GM19372 (cell line): ENCODE results near the gene LDHD.
A peak's percentile ranks its signal among the peaks of the same experiment; 100 is the strongest.

ENCODE experiments used
- ATAC-seq: cut with Tn5 transposase; IDR thresholded peaks from one replicate; pipeline ENCODE4 v1.9.1; 2021; ENCODE audit warnings: mild to moderate bottlenecking, low read depth, moderate library complexity; ENCODE audit not compliant: unreplicated experiment

Gene LDHD

DNA sequence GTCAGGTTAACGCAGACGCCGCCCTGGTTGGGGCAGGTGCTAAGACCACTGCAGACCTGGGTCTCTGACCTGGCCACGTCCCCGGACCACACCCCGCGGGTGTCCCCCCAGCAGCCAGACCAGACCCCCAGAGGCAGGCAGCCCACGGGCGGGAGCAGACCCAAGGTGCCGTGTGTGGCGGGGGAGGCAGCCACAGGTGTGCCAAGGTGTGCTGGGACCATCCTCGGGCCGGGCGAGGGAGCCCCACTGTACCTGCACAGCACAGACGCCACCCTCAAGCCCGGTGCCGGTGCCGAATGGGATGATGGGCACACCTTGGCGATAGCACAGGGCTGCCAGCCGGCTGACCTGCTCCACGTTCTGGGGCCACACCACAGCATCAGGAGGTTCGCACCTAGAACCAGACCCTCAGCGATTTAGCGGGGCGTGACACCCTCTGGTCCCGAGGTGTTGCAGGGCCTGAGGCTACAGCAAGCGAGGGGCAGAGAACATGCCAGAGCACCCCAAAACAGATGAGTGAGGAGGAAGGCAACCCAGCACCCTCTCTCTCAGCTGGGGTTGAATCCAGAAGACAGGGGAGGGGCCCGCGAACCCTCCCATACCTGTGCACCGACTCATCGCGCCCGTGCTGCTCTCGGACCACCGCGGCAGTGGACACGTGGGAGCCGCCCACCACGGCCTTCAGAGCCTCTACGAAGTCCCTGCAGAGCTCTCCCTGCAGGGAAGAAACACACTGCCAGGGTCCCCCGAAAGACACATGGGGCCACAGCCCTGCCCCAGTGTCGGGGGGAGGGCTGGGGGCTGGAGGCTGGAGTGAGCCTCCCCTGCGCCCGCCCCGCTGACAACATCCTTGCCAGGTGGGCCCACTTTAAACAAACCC, 1.4 kb downstream of the LDHD start:
- no peak for ATAC-seq

DNA sequence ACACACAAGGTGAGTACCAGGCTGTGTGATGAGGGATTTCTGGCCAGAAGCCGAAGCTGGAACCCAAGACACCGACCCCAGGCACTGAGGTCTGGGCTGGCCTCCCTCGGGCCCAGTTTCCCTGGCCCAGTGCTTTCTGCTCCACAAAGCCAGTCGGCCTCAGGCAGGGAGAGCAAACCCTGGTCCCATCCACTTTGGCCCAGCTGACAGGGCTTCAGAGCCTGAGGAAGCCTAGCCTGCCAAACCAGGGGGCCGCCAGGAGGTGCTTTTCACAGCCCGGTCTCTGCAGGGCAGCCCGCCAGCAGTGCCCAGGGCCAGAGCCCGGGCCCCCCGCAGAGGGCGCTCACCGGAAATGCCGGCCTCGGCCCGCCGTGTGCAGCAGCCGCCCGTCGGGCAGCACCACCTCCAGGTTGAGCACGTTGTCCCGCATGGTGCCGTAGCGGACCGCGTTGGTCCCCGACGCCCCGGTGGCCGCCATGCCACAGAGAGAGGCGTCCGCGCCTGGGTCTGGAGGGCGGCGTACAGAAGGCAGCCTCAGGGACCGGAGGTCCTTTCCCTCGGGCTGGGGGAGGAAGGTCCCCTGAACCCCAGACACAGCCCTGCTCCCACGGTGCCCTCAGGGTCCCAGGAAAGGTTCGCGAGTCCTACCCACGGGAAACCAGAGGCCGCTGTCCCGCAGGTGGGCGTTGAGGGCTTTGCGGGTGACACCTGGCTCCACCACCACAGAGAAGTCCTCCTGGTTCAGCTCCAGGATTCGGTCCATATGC, 2.2 kb downstream of the LDHD start:
- ATAC-seq, result no peak

DNA sequence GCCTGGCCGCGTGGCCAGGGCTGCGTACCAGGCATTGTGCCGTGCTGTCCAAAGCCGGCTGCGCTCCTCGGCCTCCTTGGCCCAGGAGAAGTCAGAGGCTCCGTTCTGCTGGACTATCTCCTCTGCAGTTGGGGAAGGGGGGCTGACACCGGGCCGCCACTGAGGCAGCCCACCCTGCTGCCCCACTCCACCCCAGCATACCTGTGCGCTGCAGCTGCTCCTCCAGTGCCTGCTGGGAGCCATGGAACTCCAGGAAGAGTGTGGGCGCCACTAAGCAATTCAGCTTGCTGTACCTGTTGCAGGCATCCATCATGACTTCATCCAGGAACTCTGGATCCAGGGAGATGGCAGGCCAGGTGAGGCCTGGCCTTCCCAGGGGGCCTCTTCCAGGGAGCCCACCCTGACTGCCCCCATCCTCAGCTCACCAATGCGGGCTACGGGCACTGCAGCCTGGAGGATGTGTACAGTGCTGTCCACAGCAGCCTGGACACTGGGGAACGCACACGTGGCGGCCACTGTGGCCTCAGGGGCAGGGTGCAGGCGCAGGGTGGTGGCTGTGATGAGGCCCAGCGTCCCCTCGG, 2.9 kb downstream of the LDHD start:
- ATAC-seq, result no peak

DNA sequence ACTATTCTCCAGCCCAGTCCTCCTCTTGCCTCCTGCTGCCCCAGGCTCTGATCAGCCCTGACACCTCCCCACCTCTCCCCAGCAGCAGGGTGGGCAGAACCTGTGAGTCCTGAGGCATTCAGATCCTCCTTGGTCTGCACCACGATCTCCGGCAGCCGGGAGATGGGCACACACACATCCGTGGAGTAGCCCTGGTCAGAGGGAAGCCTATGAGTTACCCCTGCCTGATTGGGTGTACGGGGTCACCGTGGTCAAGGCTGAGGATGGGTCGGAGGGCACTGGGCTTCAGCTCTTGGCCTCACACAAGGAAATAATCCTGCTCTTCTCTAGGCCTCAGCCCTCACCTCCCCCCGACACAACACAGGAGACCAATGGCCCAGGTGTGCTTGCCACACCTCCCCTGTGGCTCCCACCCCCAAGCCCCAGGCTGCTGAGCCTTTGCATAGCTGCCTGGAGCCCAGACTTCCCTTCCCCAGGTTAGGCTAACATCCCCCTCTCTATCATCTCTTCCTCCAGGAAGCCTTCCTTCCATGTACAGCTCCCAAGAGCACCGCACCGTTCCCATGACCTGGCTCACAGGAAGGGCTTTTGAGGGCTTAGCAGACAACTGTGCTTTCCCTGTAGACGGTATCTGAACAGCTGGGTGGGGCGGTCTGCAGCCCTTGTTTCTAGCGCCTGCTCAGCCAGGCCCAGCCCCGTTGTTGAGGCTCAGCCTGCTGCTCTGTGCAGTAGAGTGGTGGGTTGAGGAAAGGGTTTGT, 3.7 kb downstream of the LDHD start:
- ATAC-seq, result no peak

DNA sequence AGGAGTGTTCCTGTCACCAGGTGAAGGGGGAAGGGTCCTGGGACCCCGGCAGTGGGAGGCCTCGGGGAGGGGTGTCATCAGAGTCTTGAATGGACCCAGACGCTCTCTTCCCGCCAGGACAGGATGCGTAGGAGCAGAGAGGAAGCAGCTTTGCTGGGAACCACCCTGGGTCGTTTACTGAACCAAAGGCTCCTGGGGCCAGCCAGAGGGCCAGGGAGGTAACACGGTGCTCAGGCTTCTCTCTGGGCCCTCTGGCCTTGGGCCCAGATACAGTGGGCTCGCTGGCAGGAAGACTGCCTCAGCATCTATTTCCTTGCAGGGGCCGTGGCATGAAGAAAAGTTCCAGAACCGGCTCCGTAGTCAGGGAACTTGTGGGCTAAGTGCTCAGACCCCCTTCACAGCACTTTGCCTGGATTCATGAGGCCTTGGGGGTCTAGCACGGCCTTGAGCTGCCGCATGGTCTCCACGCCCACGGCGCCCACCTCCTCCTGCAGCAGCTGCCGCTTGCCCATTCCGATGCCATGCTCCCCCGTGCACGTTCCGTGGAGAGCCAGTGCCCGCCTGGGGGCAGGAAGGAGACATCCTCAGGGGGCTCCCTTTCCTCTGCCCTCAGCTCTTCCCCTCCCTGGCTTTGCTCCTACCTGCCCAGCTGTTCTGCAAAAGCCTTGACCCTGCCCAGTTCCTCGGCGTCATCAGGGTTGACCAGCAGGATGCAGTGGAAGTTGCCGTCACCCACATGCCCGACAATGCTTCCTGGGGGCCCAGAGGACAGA, 4.4 kb downstream of the LDHD start:
- ATAC-seq, result no peak

DNA sequence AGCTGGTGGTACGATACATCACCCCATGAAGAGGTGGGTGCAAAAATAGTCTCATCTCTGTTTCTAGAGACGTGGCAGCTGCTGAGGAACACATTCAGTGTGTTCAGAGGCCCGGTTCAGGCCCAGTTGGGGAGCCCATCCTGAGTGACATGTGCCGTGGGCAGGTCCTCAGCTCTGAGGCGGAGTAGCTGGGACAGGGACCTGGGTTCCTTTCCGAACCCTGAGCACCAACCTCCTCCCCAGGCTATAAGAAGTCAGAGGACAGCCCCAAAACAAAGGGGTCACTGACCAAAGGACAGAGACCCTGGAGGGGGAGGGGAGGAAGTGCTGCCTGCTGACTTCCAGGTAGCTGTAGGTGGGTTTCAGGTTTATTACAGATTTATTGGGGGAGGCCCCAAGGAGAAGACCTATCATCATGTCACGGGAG, 5.1 kb downstream of the LDHD start:
- no peak for ATAC-seq

DNA sequence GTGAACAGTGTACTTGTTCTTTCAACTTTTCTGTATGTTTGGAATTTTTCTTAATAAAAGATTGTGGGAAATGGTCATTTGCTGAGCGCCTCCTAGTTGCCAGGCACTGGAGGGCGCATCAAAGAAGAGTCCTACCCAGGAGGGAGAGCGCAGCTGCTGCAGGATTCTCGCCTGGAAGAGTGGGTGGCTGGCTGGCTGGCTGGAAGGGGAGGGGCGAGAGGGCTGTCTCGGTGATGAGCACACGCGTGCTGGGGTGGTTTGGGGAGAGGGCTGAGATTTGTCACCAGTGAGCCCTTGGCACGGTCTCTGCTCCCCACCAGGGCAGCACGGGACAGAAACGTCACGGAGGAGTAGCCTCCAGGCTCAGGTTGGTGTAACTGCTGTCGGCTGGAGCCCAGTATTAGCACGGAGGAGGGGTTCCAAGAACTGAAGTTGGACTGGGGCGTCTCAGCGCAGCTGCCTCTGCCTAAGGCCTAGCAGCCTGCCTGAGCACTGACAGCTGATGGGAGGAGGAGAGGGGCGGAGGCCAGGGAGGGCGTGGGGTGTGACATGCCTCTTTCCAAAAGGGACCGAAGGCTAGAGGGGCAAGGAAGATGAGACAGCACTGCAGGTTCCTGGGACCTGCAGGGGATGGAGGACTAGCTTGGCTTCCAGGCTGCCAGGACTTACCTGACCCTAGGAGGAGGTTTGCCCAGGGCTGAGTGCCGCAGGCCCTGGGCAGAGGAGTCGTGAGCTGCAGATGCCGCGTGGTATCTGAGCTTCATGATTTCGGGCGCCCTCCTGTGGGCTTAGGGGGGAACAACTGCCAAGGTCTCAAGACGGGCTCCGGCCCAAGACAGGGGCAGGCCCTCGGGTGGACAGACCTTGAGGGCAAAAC, 5.7 kb downstream of the LDHD start:
- peak; percentile 80 for ATAC-seq

DNA sequence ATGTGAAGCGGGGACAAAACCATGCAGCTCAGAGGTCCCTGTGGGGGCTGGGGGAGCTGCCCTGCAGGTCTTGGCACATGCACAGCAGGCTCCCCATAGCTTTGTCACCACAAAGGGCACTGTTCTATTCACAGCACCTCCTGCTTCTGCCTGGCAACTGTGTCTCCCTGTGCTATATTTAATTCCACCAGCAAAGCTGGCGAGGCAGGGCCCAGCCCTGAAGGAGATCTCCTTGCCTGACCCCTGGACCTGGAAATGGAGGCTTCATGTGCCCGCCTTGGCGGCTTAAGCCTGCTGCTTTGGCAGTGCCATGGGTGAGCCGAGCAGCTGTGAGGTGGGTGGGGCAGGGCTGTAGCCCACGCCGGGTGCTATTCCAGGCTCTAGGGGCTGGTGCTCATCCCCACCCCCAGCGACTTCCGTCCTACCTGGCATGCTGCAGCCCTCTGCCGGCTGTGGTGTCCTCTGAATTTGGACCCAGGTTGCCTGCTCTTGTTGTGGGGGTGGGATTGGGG, 6.8 kb downstream of the LDHD start:
- no peak for ATAC-seq

DNA sequence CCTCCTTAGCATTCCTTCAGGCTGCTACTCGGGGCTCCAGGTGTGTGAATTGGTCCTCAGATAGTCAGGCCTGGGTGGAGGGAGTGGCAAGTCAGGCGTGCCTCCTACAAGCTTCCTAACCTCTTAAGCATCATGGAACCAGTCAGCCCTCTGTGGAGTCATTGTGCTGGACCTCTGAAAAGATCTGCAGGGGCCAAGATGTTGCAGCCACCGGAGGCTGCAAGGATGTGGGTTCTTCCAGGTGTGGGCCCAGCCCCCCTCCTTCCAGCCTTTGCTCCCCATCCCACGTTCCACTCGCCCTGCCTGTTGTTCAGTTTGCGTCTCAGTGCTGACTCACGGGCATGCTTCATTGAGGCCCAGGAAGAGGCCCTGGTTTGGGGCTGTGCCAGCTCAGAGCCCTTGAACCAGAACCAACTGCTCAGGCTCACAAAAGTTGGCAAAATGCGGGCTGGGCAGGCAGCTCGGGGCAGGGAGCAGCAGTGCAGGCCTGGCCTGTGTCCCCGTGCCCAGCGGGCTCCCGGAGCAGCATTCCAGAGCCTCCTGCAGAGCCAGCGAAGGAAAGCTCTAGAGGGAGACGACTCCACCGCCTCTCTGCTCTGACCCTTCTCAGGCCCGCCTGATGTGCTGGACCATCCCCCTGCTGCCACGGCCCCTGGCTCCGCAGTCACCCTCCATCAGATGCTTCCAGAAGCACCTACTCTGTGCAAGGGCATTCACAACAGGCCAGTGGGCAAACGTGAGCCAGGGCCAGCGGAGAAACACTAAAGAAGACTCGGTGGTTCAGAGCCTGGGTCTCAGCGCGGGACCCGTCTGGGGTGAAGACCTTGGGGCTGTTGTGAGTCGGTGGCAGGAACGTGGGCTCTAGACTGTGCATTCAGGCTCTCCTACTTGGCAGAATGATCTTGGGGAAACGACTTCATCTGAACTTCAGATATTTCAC, 7.5 kb downstream of the LDHD start:
- ATAC-seq, result no peak

DNA sequence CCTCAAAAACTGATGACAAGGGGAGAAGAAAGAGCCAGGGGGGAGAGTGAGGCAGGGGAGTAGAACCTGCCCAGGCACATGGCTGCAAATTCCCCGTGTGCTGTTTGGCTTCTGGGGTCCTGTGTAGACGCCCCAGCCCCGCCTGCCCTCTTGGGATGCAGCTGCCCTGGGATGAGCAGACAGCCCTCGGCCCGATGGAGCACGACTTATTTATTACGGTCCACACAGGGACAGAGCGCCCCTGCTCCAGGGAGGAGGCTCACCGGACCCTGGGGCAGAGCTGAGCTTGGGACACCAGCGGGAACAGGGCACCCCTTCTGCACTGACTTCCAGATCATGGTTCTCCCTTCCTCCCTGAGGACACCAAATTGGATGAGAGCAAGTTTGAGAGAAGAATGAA, 9.1 kb downstream of the LDHD start:
- no peak for ATAC-seq

DNA sequence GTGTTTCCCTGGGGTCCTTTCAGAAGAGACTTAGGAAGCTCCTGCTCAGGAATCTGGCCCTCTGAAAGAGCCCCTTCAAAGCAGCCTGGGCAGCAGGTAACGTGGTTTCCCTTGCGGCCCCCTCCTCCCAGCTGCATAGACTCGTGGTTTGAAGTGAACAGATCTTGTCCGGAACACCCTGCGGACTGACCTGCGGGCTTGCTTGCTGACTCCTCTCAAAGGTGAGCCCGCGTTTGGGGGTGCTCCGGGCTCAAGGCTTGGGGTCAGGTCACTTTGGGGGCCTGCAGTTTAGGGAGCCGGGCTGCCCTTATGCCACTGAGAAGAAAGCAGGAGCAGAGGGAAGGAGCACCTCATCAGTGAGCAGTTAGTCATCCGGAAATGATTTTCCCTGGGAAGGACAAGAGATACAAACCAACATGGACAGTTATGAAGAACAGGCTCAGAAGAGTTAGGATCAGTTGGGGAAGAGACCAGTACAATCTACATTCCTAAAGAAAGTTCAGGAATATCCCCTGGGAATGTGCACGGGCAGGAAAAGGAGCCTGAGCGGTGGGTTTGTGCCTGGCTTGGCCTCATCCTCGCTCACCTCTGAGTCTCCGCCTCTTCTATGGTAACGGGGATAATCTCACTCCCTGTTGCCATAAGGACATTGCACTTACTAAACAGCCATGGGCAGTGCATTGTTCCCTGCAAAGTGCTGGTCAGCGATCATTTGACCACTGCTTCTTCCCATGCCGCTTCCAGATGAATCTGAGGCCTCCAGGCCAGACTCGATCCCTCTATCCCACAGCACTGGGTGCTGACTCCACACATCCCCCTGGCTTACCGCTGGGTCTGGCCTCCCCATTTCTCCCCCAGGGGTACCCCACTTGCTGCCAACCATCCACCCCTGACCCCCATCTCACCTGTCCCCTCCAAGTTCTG, 10.0 kb downstream of the LDHD start:
- ATAC-seq, result no peak

DNA sequence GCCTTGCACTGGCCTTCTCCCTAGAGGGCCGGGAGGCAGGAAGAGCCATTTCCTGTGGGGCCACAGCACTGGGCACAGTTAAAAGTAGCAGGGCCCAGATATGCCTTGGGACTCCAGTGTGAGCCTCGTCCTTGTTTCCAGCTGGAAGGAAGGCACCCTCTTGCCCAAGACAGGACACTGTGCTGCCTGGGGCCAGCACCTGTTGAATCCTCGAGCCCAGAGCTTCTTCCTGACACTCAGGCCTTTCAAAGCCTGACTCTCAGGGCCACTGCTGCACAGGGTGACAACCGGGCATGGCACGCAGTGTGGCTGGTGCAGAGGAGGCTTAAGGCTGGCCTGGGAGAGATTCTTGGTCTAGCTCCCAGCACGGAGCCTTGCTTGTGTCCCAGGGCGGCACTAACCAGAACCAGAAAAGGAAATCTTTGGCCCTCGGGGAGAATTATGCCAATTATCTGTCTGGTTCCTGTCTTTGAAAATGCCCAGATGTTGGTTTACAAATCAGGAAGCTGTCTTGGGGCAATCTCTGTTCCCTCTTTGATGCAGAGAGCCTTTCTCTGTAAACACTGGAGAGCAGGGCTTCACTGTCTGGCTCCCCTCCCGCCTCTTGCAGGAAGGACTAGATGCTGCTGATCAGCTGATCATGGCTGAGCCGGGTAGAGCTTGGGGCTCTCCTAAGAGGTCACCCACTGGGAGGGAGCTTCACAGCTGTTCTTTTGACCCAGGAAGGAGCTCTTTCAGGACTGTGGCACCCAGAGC, 11.1 kb downstream of the LDHD start:
- no peak for ATAC-seq

DNA sequence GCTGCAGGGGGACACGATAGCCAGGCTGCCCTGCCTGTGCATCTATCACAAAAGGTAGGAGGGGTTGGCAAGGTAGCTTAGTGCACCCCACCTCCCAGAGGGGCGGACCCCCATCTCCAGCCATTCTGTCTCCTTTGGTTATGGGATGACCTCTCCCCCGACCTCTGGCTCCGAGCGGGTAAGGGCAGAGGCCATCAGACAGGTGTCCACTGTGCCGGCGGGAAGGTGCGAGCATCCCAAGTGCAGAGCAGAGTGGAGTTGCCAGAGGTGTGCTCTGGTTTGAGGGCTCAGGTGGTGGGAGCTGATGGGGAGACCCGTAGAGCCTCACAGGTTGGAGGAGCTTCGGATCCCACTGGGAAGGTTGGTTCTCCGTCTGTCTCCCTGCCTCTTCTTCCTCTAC, 11.7 kb downstream of the LDHD start:
- no peak for ATAC-seq

DNA sequence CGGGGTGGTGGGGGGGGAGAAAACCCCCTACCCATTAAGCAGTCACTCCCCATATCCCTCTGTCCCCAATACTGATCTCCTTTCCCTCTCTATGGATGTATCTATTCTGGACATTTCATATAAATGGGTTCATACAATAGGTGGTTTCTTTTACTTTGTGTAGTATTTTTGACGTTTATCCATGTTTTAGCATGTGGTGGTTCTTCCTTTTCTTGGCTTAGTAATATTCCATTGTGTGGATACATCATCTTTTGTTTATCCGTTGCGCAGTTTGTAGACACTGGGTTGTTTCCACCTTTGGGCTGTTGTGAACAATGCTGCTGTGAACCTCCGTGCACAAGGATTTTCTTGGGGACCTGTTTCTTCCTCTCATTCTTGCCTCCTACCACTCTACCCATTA, 12.6 kb downstream of the LDHD start:
- no peak for ATAC-seq

DNA sequence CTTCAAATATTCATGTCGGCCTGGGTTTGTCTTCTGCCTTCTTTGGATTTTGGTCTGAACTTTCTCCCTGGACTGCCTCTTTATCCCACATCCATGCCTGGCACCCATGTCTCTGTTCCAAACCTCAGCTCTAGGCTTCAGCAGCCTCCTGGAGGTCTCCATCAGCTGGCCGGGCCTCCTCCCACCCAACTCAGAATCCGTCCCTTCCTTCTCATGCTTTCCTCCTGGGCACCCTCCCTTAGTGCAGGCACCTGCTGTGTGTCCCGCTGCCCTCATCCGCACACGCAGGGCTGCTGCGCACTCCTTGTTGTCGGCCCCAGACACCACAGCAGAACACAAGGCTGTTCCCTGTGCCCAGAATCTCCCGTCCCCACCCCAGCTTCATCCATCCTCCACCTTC, 14.0 kb downstream of the LDHD start:
- no peak for ATAC-seq

DNA sequence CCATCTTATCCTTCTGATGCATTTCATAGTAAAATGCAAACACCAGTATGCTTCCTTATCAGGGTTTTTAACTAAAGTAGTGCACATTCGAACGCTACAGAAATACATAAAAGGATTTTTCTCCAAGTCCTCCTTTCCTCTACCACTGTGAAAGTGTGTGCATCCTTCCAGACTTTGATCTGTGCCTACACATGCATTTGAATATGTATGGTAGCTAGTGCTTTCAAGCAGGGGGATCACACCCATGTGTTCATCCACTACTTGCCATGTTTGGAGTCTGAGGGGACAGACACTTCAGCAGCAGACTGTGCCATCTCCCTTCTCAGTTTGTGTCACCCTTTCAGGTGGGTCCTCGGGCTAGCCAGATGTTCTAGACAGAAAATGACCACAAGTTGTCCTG, 14.9 kb downstream of the LDHD start:
- no peak for ATAC-seq
